Mesothelial cell of epicardium (in vitro differentiated cells): ENCODE results near the gene SAMHD1. TPM values are rescaled to one million over a fixed set of nuclear protein-coding genes. Genes with fewer than 3 reads are reported as not detected.
"Not testable (repeated sequence)": the region's sequence is repeated elsewhere in the genome, so short reads cannot be mapped to it uniquely, and the experiment has no call there.

Experiments used
- DNase-seq, 2 experiments: peaks; one replicate each; pipeline ENCODE4 v3.0.0; 2021; ENCODE audit warnings: low spot score in 2 of 2; ENCODE audit not compliant: unreplicated experiment in 2 of 2
- H3K27ac Mint-ChIP-seq: 2 replicates; pipeline ENCODE4 v1.8.0; 2021; ENCODE audit warnings: mixed read lengths
- H3K27me3 Mint-ChIP-seq: 2 replicates; pipeline ENCODE4 v1.8.0; 2021; ENCODE audit warnings: low read depth, mixed read lengths
- H3K36me3 Mint-ChIP-seq: 2 replicates; pipeline ENCODE4 v1.8.0; 2021; ENCODE audit warnings: mixed read lengths
- H3K4me1 Mint-ChIP-seq: 2 replicates; pipeline ENCODE4 v1.8.0; 2021; ENCODE audit warnings: mixed read lengths
- H3K4me3 Mint-ChIP-seq: 2 replicates; pipeline ENCODE4 v1.8.0; 2021; ENCODE audit warnings: mild to moderate bottlenecking, moderate library complexity, mixed read lengths
- H3K9me3 Mint-ChIP-seq: 2 replicates; pipeline ENCODE4 v1.8.0; 2021; ENCODE audit warnings: mixed read lengths
- total RNA-seq: library from RNA; stranded (reverse); gene quantifications from 3 replicates; pipeline ENCODE4 v1.2.1, GENCODE V29; 2021
- TF ChIP-seq, protein P1 (sequence below): fragments of 200-600 bp; sonication (generic); IDR thresholded peaks from one replicate; pipeline ENCODE4 v1.5.0; 2021; ENCODE audit warnings: antibody characterized with exemption; ENCODE audit not compliant: unreplicated experiment

SAMHD1 gene
- total RNA-seq, 1 donor from 2014 or later: 11.0 TPM

GRCh38 chr20:36966965-36967364 lies 15.5 kb upstream of the SAMHD1 start:
- not testable (repeated sequence) for DNase-seq, H3K4me1 Mint-ChIP-seq, H3K27ac Mint-ChIP-seq, H3K27me3 Mint-ChIP-seq, H3K36me3 Mint-ChIP-seq, H3K4me3 Mint-ChIP-seq
- H3K9me3 Mint-ChIP-seq: peaks cover 16% of the 10 kb centered on the region
- TF ChIP-seq, protein P1, sequence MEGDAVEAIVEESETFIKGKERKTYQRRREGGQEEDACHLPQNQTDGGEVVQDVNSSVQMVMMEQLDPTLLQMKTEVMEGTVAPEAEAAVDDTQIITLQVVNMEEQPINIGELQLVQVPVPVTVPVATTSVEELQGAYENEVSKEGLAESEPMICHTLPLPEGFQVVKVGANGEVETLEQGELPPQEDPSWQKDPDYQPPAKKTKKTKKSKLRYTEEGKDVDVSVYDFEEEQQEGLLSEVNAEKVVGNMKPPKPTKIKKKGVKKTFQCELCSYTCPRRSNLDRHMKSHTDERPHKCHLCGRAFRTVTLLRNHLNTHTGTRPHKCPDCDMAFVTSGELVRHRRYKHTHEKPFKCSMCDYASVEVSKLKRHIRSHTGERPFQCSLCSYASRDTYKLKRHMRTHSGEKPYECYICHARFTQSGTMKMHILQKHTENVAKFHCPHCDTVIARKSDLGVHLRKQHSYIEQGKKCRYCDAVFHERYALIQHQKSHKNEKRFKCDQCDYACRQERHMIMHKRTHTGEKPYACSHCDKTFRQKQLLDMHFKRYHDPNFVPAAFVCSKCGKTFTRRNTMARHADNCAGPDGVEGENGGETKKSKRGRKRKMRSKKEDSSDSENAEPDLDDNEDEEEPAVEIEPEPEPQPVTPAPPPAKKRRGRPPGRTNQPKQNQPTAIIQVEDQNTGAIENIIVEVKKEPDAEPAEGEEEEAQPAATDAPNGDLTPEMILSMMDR: peak; percentile 39

- not testable (repeated sequence) for H3K4me3 Mint-ChIP-seq, H3K27ac Mint-ChIP-seq, H3K4me1 Mint-ChIP-seq, H3K27me3 Mint-ChIP-seq, DNase-seq, H3K36me3 Mint-ChIP-seq
- peaks cover 10% of the 10 kb centered on the region for H3K9me3 Mint-ChIP-seq
Measured at GRCh38 chr20:36962354-36962941, 10.9 kb upstream of the SAMHD1 start.

- Mint-ChIP-seq H3K36me3 (peaks cover 1% of the 10 kb centered on the region), H3K27me3 (no peaks in the 10 kb centered on the region), H3K9me3 (peaks cover 10% of the 10 kb centered on the region), H3K4me3 (no peak overlapping the region), H3K27ac (no peak overlapping the region), H3K4me1 (no peaks in the 10 kb centered on the region)
- TF ChIP-seq, protein P1: no peak
- DNase-seq: no peak
Measured at GRCh38 chr20:36959242-36959641, 7.7 kb upstream of the SAMHD1 start.

DNA sequence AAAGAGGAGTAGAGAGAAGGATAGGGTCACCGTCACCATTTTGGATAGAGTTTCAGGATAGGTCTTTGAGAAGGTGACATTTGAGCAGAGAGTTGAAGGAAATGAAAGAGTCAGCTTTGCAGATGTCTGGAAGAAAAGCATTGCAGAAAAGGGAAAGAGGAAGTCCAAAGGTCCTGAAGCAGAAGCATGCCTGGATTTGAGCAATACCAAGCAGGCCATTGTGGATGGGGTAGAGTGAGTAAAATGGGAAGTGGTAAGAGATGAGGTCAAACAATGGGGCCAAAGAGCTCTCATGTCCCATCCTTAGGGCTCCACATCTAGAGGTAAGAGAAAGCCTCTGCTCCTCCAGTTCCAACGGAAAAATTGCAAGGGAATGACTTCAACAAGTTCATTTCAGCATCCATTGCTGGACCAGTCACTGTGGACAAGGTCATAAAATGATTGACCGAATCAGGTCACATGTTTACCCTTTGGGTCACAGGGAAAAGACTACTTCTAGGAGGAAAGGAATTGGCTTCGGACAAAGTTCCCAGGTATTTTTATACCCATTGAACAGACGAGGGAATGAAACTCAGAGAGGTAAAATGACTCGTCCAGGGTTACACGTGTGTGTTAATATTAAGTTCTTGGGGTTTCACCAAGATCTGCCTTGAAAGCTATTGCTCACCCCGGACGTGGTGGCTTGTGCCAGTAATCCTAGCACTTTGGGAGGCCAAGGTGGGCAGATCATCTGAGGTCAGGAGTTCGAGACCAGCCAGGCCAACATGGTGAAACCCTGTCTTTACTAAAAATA lies 6.6 kb upstream of the SAMHD1 start:
- H3K36me3 Mint-ChIP-seq: peaks cover 1% of the 10 kb centered on the region

GRCh38 chr20:36956674-36957073 lies 5.2 kb upstream of the SAMHD1 start:
- no peaks in the 10 kb centered on the region for H3K9me3 Mint-ChIP-seq
- H3K27me3 Mint-ChIP-seq: no peaks in the 10 kb centered on the region
- H3K4me1 Mint-ChIP-seq: peaks cover 2% of the 10 kb centered on the region
- H3K27ac Mint-ChIP-seq: no peak overlapping the region
- no peak for DNase-seq
- H3K4me3 Mint-ChIP-seq: no peak overlapping the region
- TF ChIP-seq, protein P1: no peak
- no peaks in the 10 kb centered on the region for H3K36me3 Mint-ChIP-seq

More for the DNA sequence above, 6.6 kb upstream of the SAMHD1 start:
- Mint-ChIP-seq H3K4me1 (no peaks in the 10 kb centered on the region), H3K4me3 (no peak overlapping the region), H3K27ac (no peak overlapping the region), H3K9me3 (peaks cover 10% of the 10 kb centered on the region), H3K27me3 (no peaks in the 10 kb centered on the region)
- TF ChIP-seq, protein P1: no peak
- DNase-seq: no peak

- no peak for DNase-seq
- Mint-ChIP-seq H3K4me1 (peaks cover 7% of the 10 kb centered on the region), H3K27me3 (peaks cover 3% of the 10 kb centered on the region), H3K36me3 (no peaks in the 10 kb centered on the region), H3K4me3 (no peak overlapping the region), H3K9me3 (no peaks in the 10 kb centered on the region), H3K27ac (no peak overlapping the region)
- TF ChIP-seq, protein P1: no peak
Measured at GRCh38 chr20:36956016-36956415, 4.5 kb upstream of the SAMHD1 start.
